Natural killer cell treated with Interleukin-12 subunit alpha and Interleukin-12 subunit beta and Interleukin-15 and Interleukin-18, amount 100 ng/mL, for 72 hours (primary cell): Measurements from ENCODE around the gene ZNF280A. TPM values are rescaled to one million over a fixed set of nuclear protein-coding genes. Genes with fewer than 3 reads are reported as not detected.
"Not testable (repeated sequence)": the region's sequence is repeated elsewhere in the genome, so short reads cannot be mapped to it uniquely, and the experiment has no call there.

Experiments used
- ATAC-seq, 2 donors: fragments of 150-1000 bp; cut with Tn5 transposase in 1 of 2; sonication (Bioruptor Pico), chemical (Tn5 transposase) in 1 of 2; 2 replicates each; pipeline ENCODE4 v1.10.0; 2021
- DNase-seq: peaks from one replicate; pipeline ENCODE4 v3.0.0; 2022; ENCODE audit warnings: low spot score
- H3K27ac Mint-ChIP-seq, 2 donors: 1 replicate in 1 of 2; 2 replicates in 1 of 2; pipeline ENCODE4 v1.8.0; 2022; ENCODE audit warnings: mixed read lengths in 2 of 2, mild to moderate bottlenecking in 1 of 2, moderate library complexity in 1 of 2
- H3K27me3 Mint-ChIP-seq, 2 donors: 1 replicate in 1 of 2; 2 replicates in 1 of 2; pipeline ENCODE4 v1.8.0; 2022; ENCODE audit warnings: mixed read lengths in 2 of 2
- H3K36me3 Mint-ChIP-seq: one replicate; pipeline ENCODE4 v1.8.0; 2022; ENCODE audit warnings: mixed read lengths
- H3K4me1 Mint-ChIP-seq, 2 donors: 1 replicate in 1 of 2; 2 replicates in 1 of 2; pipeline ENCODE4 v1.8.0; 2022; ENCODE audit warnings: low read depth in 2 of 2, mixed read lengths in 2 of 2, mild to moderate bottlenecking in 1 of 2
- H3K4me3 Mint-ChIP-seq: one replicate; pipeline ENCODE4 v1.8.0; 2022; ENCODE audit warnings: mixed read lengths
- H3K9me3 Mint-ChIP-seq: 2 replicates; pipeline ENCODE4 v1.8.0; 2022; ENCODE audit warnings: mixed read lengths
- total RNA-seq, 2 donors: library from RNA; stranded (reverse); gene quantifications; one replicate each; pipeline ENCODE4 v1.2.3, GENCODE V29; 2022

The ZNF280A gene
- total RNA-seq, 2 donors from 2014 or later: not detected

DNA sequence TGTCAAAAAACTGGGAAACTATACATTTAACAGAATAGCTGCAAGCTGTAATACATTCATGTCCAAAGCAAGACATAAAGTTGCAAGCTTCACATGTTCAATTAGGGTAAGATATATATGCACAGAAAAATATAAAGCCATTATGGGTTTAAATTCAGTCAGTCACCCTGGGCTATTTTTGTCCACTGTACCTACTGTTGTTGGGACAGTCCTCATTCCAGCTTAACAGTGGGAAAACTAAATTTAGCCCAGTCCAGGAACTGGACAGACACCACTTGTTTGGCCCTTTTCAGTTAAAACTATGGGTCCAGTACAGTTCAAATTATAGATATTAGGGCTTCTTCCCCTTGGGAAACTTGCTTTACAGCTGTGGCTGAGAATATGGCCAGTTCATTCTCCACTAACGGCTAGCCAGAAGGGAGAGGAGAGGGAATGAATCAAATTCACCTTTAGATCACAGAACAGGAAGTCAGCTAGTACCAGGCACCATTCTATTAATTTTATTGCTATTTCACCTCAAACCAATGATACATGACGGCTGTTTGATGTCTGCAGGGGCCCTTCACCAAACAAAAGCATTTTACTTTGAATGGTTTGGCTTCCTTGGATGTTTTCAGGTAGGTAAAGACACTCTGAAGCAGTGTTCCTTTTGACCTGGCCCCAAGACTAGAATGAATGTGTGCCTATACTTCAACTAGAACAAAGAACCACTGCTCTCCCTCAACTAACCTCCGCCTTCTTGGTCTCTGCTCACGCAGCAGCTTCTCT, 33.8 kb downstream of the ZNF280A start:
- ATAC-seq: no peak
- DNase-seq: no peak
- no peaks in the 10 kb centered on the region for H3K9me3 Mint-ChIP-seq
- no peaks in the 10 kb centered on the region for H3K27me3 Mint-ChIP-seq
- H3K36me3 Mint-ChIP-seq: peaks cover 7% of the 10 kb centered on the region
- no peaks in the 10 kb centered on the region for H3K4me1 Mint-ChIP-seq
- H3K4me3 Mint-ChIP-seq: no peak overlapping the region
- no peak overlapping the region for H3K27ac Mint-ChIP-seq

DNA sequence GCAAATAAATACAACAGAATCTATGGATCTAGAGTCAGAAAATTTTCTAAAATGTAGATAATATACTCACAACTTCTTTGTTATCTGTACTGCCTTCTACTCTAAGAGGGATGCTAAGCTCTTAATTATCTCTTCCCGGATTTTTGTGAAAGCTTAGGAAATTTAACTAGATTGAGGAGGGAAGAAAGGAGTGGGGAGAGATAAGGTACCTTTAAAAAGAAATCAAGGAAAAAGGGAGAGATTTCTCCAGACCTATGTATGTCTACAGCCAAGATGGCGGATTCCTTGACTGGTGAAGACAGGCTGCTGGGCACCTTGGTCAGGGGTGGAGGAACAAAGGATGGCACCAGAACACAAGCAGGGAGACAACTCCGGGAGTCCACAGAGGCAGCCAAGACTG, 34.5 kb downstream of the ZNF280A start:
- no peak for ATAC-seq
- Mint-ChIP-seq H3K27ac (no peak overlapping the region), H3K4me1 (no peaks in the 10 kb centered on the region), H3K36me3 (peaks cover 7% of the 10 kb centered on the region), H3K9me3 (no peaks in the 10 kb centered on the region), H3K27me3 (no peaks in the 10 kb centered on the region), H3K4me3 (no peak overlapping the region)
- no peak for DNase-seq

DNA sequence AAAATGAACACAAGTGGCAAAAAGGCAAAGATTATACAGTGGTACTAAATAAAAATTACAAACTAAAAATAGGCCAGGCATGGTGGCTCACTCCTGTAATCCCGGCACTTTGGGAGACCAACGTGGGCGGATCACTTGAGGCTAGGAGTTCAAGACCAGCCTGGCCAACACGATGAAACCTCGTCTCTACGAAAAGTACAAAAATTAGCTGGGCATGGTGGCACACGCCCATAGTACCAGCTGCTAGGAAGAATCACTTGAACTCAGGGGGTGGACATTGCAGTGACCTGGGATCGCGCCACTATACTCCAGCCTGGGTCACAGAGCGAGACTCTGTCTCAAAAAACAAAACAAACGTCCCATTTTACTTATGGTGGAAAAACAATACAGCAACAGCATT, 36.0 kb downstream of the ZNF280A start:
- ATAC-seq (no peak), DNase-seq (no peak)
- H3K36me3 Mint-ChIP-seq: peaks cover 7% of the 10 kb centered on the region
- no peak overlapping the region for H3K27ac Mint-ChIP-seq
- no peak overlapping the region for H3K4me3 Mint-ChIP-seq
- H3K4me1 Mint-ChIP-seq: no peaks in the 10 kb centered on the region
- no peaks in the 10 kb centered on the region for H3K9me3 Mint-ChIP-seq
- H3K27me3 Mint-ChIP-seq: no peaks in the 10 kb centered on the region

- ATAC-seq: no peak
These were observed 39.1 kb downstream of the ZNF280A start for GRCh38 chr22:22480940-22481339.

DNA sequence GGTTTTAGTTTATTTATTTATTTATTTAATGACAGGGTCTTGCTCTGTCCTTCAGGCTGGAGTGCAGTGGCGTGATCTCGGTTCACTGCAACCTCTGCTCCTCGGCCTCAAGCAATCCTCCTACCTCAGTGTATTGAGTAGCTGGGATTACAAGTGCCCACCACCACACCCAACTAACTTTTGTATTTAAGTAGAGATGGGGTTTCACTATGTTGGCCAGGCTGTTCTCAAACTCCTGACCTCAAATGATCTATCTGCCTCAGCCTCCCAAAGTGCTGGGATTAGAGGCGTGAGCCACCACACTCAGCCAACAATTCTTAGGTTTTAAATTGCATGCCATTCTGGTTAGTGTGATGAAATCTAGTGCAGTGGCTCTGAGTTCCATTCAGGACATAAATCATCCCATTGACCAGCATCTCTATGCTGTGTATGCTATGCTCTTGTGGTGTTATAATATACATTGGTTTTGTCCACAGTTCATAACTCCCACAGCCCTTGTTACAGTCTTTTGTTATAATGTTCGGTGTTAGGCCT, 40.0 kb downstream of the ZNF280A start:
- H3K4me3 Mint-ChIP-seq: no peak overlapping the region
- ATAC-seq: no peak
- no peak for DNase-seq
- H3K4me1 Mint-ChIP-seq: no peaks in the 10 kb centered on the region
- H3K9me3 Mint-ChIP-seq: no peaks in the 10 kb centered on the region
- H3K27ac Mint-ChIP-seq: no peak overlapping the region
- no peaks in the 10 kb centered on the region for H3K36me3 Mint-ChIP-seq
- H3K27me3 Mint-ChIP-seq: no peaks in the 10 kb centered on the region

More at GRCh38 chr22:22480940-22481339, 39.1 kb downstream of the ZNF280A start:
- Mint-ChIP-seq H3K4me1 (no peaks in the 10 kb centered on the region), H3K4me3 (no peak overlapping the region), H3K27me3 (no peaks in the 10 kb centered on the region), H3K27ac (no peak overlapping the region), H3K9me3 (no peaks in the 10 kb centered on the region), H3K36me3 (no peaks in the 10 kb centered on the region)
- DNase-seq: no peak

- ATAC-seq (no peak), DNase-seq (no peak)
- Mint-ChIP-seq H3K27me3 (no peaks in the 10 kb centered on the region), H3K27ac (no peak overlapping the region), H3K36me3 (no peaks in the 10 kb centered on the region), H3K4me3 (no peak overlapping the region), H3K4me1 (no peaks in the 10 kb centered on the region), H3K9me3 (no peaks in the 10 kb centered on the region)
These were observed 41.0 kb downstream of the ZNF280A start for GRCh38 chr22:22479116-22479515.

- H3K9me3 Mint-ChIP-seq: no peaks in the 10 kb centered on the region
- ATAC-seq (no peak), DNase-seq (no peak)
- H3K27me3 Mint-ChIP-seq: no peaks in the 10 kb centered on the region
- no peak overlapping the region for H3K4me3 Mint-ChIP-seq
- H3K36me3 Mint-ChIP-seq: no peaks in the 10 kb centered on the region
- H3K4me1 Mint-ChIP-seq: no peaks in the 10 kb centered on the region
- no peak overlapping the region for H3K27ac Mint-ChIP-seq
These were observed 41.6 kb downstream of the ZNF280A start for GRCh38 chr22:22478470-22478869.

- no peaks in the 10 kb centered on the region for H3K4me1 Mint-ChIP-seq
- DNase-seq (no peak), ATAC-seq (no peak)
- peaks cover 2% of the 10 kb centered on the region for H3K36me3 Mint-ChIP-seq
- H3K9me3 Mint-ChIP-seq: peaks cover 2% of the 10 kb centered on the region
- H3K4me3 Mint-ChIP-seq: no peak overlapping the region
- no peak overlapping the region for H3K27ac Mint-ChIP-seq
- H3K27me3 Mint-ChIP-seq: peaks cover 0 to 6% of the 10 kb centered on the region in 2 donors
These were observed 45.3 kb downstream of the ZNF280A start for GRCh38 chr22:22474733-22475132.

DNA sequence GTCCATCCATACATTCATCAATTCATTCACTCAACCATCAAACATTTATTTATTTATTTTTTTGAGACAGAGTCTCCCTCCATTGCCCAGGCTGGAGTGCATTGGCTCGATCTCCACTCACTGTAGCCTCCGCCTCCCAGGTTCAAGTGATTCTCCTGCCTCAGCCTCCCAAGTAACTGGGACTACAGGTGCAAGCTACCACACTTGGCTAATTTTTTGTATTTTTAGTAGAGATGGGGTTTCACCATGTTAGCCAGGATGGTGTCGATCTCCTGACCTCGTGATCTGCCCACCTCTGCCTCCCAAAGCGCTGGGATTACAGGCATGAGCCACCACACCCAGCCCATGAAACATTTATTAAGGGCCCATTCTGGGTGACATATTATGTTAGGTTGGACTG, 49.0 kb downstream of the ZNF280A start:
- DNase-seq, H3K4me1 Mint-ChIP-seq, H3K4me3 Mint-ChIP-seq, ATAC-seq, H3K9me3 Mint-ChIP-seq, H3K27ac Mint-ChIP-seq: not testable (repeated sequence)
- Mint-ChIP-seq H3K27me3 (peaks cover 0 to 17% of the 10 kb centered on the region in 2 donors), H3K36me3 (peaks cover 10% of the 10 kb centered on the region)

GRCh38 chr22:22469527-22469926, 50.5 kb downstream of the ZNF280A start:
- Mint-ChIP-seq H3K36me3 (peaks cover 10% of the 10 kb centered on the region), H3K27ac (no peak overlapping the region), H3K9me3 (peaks cover 10% of the 10 kb centered on the region), H3K27me3 (peaks cover 6 to 18% of the 10 kb centered on the region in 2 donors), H3K4me3 (no peak overlapping the region), H3K4me1 (no peaks in the 10 kb centered on the region)
- DNase-seq (no peak), ATAC-seq (no peak)

GRCh38 chr22:22468794-22469469, 51.1 kb downstream of the ZNF280A start:
- H3K9me3 Mint-ChIP-seq, ATAC-seq, DNase-seq, H3K4me1 Mint-ChIP-seq, H3K4me3 Mint-ChIP-seq, H3K27ac Mint-ChIP-seq: not testable (repeated sequence)
- Mint-ChIP-seq H3K36me3 (peaks cover 10% of the 10 kb centered on the region), H3K27me3 (peaks cover 12 to 23% of the 10 kb centered on the region in 2 donors)

GRCh38 chr22:22467112-22467511, 53.0 kb downstream of the ZNF280A start:
- DNase-seq (no peak), ATAC-seq (no peak)
- Mint-ChIP-seq H3K4me3 (no peak overlapping the region), H3K9me3 (peaks cover 10% of the 10 kb centered on the region), H3K36me3 (peaks cover 10% of the 10 kb centered on the region), H3K4me1 (no peaks in the 10 kb centered on the region), H3K27me3 (peaks cover 16 to 33% of the 10 kb centered on the region in 2 donors), H3K27ac (no peak overlapping the region)

GRCh38 chr22:22465782-22466181, 54.3 kb downstream of the ZNF280A start:
- Mint-ChIP-seq H3K4me3 (no peak overlapping the region), H3K27me3 (peaks cover 24 to 30% of the 10 kb centered on the region in 2 donors), H3K4me1 (no peaks in the 10 kb centered on the region), H3K9me3 (peaks cover 10% of the 10 kb centered on the region), H3K36me3 (peaks cover 10% of the 10 kb centered on the region), H3K27ac (no peak overlapping the region)
- ATAC-seq: no peak
- DNase-seq: no peak

DNA sequence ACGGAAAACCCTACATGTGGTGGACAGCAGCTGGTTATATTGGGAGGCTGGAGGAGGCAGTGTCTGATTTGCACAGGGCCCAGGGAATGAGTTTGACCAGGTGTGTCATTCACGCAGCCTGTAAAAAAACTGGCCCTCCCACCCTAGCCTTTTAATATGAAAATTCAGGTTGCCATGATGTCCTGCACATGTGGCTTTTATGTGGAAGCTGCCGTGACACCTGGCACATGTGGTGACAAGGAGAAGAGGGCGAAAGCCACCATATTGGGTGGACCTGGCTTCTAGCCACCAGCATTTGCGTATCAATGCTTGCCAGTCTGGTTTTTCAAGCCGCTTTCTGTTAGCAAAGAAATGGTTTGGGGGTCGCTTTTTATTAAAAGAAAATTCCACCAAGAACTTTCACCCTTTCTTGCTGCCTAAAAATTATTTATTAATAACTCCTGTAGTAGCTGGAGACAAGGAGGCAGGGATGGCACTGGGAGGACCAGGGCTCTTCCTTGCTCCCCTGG, 54.9 kb downstream of the ZNF280A start:
- Mint-ChIP-seq H3K4me1 (no peaks in the 10 kb centered on the region), H3K36me3 (peaks cover 10% of the 10 kb centered on the region), H3K4me3 (no peak overlapping the region), H3K27me3 (peaks cover 24 to 30% of the 10 kb centered on the region in 2 donors), H3K9me3 (peaks cover 10% of the 10 kb centered on the region), H3K27ac (no peak overlapping the region)
- ATAC-seq (no peak), DNase-seq (no peak)
